ENCODE results near the gene JAG2. TPM values are rescaled to one million over a fixed set of nuclear protein-coding genes. Genes with fewer than 3 reads are reported as not detected.

JAG2 gene
- total RNA-seq, 1 donor from 2014 or later = 7.0 TPM

- peak; percentile 57 for DNase-seq (ENCODE audit: low spot score)
These were observed 76.2 kb downstream of the JAG2 start for GRCh38 chr14:105092171-105093037.

- peak; percentile 74 for DNase-seq (ENCODE audit: low spot score)
These were observed 76.9 kb downstream of the JAG2 start for GRCh38 chr14:105091517-105092170.

- peak; percentile 30 for DNase-seq (ENCODE audit: low spot score)
These were observed 77.5 kb downstream of the JAG2 start for GRCh38 chr14:105091054-105091516.

Other genes with a start within 250 kb of the JAG2 start
- gene PLD4, start 243.9 kb downstream of the JAG2 start, total RNA-seq (ENCODE audit: insufficient read depth, low replicate concordance) = 2.4 TPM
- 59.0 TPM for gene AHNAK2, start 190.4 kb downstream of the JAG2 start, total RNA-seq (ENCODE audit: insufficient read depth, low replicate concordance)
- 6.5 TPM for gene CLBA1, start 183.0 kb downstream of the JAG2 start, total RNA-seq (ENCODE audit: insufficient read depth, low replicate concordance)
- gene CDCA4, start 147.7 kb downstream of the JAG2 start, total RNA-seq (ENCODE audit: insufficient read depth, low replicate concordance) = 21.7 TPM
- gene GPR132, start 103.3 kb downstream of the JAG2 start, total RNA-seq (ENCODE audit: insufficient read depth, low replicate concordance) = 4.1 TPM
- gene NUDT14, start 12.5 kb upstream of the JAG2 start, total RNA-seq (ENCODE audit: insufficient read depth, low replicate concordance) = 15.9 TPM
- 33.0 TPM for gene BTBD6, start 79.8 kb upstream of the JAG2 start, total RNA-seq (ENCODE audit: insufficient read depth, low replicate concordance)
- 41.9 TPM for gene BRF1, start 132.2 kb upstream of the JAG2 start, total RNA-seq (ENCODE audit: insufficient read depth, low replicate concordance)
- 17.8 TPM for gene PACS2, start 146.0 kb upstream of the JAG2 start, total RNA-seq (ENCODE audit: insufficient read depth, low replicate concordance)
- gene TEX22, start 229.8 kb upstream of the JAG2 start, total RNA-seq (ENCODE audit: insufficient read depth, low replicate concordance) = not detected

Data from umbilical cord (tissue), 2 donors.